GM18858 (cell line): ENCODE measurements around the gene LRRC41.

Experiments used
- ATAC-seq: cut with Tn5 transposase; IDR thresholded peaks from one replicate; pipeline ENCODE4 v1.9.1; 2021; ENCODE audit not compliant: unreplicated experiment

Gene LRRC41

GRCh38 chr1:46288485-46289133 is 14.8 kb downstream of the LRRC41 start:
- no peak for ATAC-seq

DNA sequence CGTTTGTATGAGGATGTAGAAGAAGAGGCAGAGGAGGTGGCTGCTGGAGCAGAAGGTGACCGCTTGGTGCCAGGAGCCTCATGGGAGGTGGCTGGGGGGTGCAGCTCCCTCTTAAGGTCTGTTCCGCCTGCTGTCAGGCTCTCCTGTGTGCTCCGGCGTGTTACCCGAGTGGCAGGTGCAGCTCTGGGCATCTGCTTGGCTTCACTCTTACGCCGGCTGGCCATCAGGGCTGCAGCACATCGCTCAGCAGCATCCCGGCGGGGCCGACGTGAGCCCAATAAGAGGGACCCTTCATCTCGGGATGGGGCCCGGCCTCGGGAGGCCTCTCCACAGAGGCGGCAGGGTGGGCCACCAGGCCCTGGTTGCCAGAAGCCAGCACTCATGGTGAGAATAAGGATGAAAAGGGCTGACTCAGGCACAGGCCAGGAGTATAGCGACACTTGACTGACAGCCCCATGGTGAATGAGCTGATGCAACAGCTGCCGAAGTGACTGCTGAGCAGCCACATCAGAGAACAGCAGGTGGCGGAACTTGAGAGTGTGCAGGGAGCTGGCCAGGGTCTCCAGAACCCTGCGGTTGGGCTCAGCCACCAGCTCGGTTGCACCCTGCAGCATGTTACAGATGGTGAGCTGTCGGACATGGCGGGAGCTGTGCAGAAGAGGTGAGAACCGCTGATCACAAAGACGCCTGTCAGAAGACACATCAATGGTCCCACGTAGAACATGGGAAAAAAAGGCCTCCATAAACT is 17.5 kb downstream of the LRRC41 start:
- ATAC-seq: no peak

- ATAC-seq: no peak
Observed at GRCh38 chr1:46284597-46285564, 18.5 kb downstream of the LRRC41 start.

GRCh38 chr1:46284058-46284457 is 19.4 kb downstream of the LRRC41 start:
- no peak for ATAC-seq

DNA sequence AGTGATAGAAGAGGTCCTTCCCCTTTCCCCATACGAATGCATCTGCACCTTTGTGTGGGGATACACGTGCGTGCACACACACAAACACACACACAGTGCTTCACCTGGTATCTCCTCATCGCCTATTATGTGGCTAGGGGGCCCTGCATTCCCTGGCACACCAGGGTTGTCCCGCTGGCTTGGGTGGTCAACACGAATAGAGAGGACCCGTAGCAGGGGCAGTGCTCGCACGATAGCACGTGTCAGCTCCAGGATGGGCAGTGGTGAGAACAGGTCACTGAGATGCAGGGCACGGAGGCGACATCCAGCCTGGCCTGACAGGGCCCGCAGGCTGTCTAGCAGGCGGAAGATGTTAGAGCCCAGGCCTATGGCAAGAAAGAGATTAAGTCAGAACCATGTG is 22.4 kb downstream of the LRRC41 start:
- ATAC-seq: no peak

- ATAC-seq: no peak
Observed at GRCh38 chr1:46280092-46280491, 23.3 kb downstream of the LRRC41 start.

DNA sequence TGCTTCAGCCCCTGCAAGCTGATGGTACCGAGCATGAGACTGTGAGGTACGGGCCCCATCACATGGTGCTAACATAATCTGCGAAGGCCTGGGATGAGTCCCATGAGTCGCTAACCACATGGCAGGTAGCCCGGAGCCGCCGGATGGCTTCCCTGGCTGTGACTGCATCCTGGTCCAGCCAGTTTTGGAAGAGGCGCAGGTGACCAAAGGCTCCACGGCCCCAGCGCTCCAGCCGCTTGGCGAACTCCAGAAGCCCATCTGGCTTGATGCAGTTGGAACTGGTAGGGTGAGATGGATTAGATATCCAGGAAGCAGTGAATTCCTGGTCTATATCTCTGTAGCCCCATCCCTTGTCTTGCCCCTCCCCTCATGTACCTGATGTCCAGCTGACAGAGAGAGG is 24.6 kb downstream of the LRRC41 start:
- no peak for ATAC-seq

DNA sequence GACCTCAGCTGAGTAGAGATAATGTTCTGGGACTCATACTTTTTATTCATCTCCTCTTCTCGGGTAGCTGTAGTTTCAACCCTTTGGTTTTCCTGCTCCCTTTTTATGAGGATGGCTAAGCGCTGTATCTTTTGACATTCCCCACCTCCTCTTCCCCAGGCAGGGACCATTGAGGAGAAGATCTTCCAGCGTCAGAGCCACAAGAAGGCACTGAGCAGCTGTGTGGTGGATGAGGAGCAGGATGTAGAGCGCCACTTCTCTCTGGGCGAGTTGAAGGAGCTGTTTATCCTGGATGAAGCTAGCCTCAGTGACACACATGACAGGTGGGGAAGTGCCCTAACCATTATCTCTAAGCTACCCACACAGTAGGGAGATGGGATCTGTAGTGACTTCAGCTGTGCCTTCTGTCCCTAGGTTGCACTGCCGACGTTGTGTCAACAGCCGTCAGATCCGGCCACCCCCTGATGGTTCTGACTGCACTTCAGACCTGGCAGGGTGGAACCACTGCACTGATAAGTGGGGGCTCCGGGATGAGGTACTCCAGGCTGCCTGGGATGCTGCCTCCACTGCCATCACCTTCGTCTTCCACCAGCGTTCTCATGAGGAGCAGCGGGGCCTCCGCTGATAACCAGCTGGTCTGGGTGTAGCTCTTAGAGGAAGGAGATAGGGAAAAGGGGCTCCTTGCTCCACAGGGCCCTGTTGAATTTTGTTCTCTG is 25.6 kb downstream of the LRRC41 start:
- no peak for ATAC-seq

DNA sequence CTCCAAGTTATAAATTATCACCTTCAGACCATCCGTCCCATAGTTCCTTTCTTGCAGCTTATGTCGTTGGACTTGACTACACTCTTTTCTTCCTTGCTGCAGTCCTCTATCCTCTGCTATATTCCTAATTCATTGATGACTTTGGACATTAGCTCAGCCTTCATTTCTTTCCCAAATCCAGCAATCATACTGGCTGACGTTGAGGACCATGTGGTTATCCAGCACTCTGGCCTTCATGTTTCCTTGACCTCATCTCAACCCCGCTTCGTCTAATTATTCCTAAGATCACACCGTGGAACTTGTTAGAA is 28.4 kb downstream of the LRRC41 start:
- ATAC-seq: no peak

DNA sequence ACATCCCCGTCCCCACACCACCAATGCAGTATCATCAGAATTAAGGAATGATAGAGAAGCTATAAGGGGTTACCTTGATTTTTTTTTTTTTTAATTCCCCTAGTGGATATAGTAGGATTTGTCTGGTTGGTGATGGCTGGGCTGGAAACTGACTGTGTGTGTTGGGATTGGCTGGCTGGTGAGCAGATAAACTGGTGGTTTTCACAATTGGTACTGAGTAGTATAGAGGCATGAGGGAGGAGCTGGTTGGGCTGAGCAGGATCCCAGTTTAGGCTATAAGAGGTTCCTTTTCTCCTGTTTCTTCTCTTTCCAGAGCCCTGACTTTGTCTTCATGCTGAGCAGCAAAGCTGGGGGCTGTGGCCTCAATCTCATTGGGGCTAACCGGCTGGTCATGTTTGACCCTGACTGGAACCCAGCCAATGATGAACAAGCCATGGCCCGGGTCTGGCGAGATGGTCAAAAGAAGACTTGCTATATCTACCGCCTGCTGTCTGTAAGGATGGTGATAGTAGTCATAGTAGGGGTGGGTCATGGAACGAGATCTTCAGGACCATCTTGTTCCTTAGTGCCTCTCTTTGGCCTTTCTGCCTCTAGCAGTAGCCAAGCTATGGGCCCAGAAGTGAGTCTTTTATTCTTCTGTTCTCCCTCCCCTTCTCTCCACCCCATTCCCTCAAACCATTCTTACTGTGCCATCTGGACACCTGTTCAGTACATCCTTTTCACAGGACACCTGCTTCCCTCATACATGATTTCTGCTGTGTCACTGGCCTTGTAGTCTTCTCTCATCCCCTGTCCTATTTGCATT is 29.0 kb downstream of the LRRC41 start:
- ATAC-seq: no peak

GRCh38 chr1:46268578-46268977 is 34.8 kb downstream of the LRRC41 start:
- ATAC-seq: no peak

DNA sequence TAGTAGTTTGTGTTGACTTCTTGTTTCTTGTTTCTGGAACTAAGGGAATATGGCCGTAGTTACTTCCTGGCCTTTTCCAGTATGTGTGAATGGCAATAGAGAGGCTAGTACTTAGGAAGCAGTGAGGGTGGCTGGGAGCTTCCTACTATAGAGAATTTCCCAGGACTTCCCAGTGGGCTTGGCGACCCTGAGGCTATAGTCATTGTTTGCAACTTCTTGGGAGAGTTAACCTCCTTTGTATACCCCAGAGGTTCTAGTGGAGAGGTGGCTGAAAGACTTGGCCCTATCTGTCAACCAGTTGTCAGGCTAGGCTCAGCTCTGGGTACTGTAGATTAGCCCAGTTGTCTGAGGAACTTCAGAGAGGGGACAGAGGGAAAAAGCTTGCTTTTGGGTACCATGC is 40.3 kb downstream of the LRRC41 start:
- ATAC-seq: no peak

DNA sequence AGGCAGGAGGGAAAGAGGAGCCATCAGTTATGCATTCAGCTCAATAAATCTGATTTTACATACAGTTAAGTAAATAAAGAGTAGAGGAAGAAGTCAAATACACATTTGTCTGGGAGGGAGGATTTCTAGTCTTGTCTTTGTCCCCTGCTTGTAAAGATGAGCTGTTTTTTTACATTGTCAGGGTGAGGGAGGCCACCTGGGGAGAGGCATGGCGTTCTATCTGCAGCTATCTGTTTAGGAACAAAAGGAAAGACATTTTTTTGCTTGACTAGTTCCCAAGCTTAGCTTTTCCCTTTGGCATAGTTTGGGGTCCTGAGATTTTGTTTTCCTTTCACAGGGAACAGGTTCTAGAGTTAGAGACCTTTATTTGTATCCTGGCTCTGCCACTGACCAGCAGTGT is 40.9 kb downstream of the LRRC41 start:
- ATAC-seq: no peak

DNA sequence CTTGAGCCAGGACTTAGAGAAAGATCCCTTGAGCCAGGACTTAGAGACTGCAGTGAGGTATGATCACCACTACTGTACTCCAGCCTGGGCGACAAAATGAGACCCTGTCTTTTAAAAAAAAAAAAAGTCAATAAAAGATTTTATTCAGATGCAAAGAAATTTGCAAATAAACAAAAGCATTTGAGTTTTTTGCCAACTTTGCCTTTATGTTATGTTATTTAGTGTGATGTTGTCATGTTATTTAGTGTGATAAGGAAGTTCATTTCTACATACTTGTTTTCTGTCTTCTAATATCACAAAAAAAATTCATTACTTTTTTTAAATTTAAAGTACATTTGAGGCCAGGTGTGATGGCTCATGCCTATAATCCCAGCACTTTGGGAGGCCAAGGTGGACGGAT is 46.9 kb downstream of the LRRC41 start:
- ATAC-seq: no peak

GRCh38 chr1:46254668-46255067 is 48.7 kb downstream of the LRRC41 start:
- ATAC-seq: no peak

DNA sequence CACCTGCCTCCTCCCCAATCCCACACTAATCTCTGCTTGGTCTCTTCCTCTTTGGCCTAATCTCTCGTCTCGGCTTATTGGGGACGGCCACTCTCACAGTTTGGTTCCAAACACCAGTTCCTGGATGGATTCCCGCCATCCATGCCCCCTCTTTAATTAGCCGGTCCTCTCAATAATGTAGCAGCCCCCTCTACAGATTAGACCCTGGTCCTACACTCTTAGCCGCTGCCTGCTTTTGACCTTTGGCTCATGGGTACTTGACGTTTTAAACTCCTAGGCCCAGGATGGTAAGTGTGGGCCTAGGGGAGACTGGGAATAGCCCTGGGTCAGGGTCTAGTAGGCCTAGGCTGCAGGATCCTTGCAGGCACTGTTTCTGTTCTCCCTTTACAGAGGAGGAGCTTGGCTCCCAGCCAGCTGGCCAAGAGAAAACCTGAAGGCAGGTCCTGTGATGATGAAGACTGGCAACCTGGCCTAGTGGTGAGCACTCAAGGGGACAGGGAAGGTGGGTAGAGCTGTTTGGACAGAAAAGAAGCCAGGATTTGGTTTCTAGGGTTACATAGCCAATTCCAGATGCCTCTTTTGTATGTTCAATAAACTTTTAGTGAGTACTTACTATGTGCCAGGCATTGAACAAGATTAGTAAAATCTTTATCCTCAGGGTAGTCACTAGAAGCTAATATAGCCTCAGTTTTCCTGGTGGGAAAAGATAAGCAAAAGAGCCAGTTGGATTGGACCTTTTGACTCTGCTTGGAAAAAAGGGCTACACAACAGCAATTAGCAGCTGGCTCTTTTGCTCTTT is 55.1 kb downstream of the LRRC41 start:
- ATAC-seq: no peak

DNA sequence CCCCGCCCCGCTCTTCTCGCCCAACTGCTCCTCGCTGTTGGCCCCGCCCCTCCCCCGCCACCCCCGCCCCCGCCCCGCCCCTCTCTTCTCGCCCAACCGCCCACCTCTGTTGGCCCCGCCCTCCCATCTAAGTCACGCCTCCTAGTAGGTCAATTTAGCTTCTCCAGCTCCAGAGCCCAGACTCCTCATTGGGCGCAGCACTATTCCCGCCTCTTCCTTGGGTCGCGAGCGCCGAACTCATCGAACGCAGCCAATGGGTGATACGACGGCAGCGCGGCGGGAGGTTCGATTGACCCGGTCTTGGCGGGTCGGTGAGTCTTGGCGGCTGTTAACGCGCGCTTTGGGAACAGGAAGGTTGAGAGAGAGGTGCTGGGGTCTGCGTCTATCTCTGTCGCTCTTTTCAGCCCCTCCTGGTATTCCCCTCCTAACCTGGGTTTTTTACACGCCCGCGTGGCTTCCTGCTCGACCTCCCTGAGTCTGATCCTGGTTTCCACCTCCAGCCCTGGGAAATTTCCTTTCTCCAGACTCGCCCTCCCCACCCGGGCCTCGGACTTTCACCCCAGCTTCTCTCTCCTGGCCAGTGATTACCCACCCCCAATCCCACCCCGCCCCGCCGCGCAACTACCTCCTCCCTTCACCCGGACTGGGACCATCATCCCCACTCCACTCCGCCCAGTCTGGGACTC is 55.8 kb downstream of the LRRC41 start, which contains the start of gene RAD54L:
TSS of gene RAD54L (plus strand) at position 328 of the 686 bp plus-strand sequence. CDS start 643 bp downstream, outside the sequence.
- ATAC-seq: peak; percentile 88

DNA sequence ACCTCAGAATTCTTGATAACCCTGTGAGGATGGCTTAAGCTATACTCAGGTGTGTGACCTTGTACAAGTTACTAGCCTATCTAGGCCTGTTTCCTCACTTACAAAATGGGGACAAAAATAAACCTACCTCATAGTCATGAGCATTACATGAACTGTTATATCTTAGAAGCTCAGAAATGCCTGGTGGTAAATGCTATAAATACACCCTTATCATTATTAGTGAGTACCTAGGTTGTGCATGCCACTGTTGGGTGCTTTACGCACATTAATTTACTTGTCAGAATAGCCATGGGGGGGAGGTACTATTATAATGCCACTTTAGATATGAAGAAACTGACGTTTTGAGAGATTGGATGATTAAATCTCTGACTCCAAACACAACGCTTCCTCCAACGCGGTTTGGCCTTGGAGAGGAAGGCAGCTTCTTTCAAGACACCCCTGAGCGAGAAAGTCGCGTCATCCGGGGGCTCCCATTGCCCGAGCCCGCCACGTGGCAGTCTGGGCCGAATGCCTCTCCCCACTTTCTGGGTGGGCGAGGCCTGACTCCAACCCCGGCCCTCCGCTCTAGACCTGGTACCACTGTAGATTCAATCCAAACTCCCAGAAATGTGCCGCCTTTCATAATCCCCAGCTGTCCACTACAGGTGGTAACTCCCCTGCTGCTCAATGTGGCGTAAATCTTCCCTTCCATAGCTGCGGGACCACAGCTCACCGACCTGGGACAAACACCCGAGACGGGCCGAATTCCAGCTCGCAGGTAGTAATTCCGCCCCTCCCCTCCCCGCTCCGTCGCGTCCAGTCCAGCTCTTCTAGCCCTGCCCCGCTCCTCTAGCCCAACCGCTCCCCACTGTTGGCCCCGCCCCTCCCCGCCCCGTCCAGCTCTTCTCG is 56.6 kb downstream of the LRRC41 start:
- ATAC-seq: peak; percentile 18
